GM13977 (cell line): ENCODE data around the gene ADAMTSL5.
"Not testable (repeated sequence)": the region's sequence is repeated elsewhere in the genome, so short reads cannot be mapped to it uniquely, and the experiment has no call there.

ENCODE experiments used
- DNase-seq: peaks from one replicate; pipeline ENCODE4 v3.0.0; 2012; ENCODE audit warnings: low spot score
- in situ Hi-C: fragments of 300-500 bp; cut with MboI; formaldehyde crosslinking; loops from one replicate; pipeline ENCODE4 v1.12.0; 2022; ENCODE audit warnings: low sequenced_read_pairs, low pct_unique_long_range_greater_than_20kb, mixed read lengths, inconsistent platforms; ENCODE audit not compliant: unreplicated experiment
- TF ChIP-seq, protein P1 (sequence below): IDR thresholded peaks from 2 replicates; pipeline ENCODE4 v1.5.1; 2012; ENCODE audit warnings: mild to moderate bottlenecking, control low read depth; ENCODE audit not compliant: insufficient read depth; ENCODE audit errors: extremely low read depth, missing control alignments

ADAMTSL5 gene

DNA sequence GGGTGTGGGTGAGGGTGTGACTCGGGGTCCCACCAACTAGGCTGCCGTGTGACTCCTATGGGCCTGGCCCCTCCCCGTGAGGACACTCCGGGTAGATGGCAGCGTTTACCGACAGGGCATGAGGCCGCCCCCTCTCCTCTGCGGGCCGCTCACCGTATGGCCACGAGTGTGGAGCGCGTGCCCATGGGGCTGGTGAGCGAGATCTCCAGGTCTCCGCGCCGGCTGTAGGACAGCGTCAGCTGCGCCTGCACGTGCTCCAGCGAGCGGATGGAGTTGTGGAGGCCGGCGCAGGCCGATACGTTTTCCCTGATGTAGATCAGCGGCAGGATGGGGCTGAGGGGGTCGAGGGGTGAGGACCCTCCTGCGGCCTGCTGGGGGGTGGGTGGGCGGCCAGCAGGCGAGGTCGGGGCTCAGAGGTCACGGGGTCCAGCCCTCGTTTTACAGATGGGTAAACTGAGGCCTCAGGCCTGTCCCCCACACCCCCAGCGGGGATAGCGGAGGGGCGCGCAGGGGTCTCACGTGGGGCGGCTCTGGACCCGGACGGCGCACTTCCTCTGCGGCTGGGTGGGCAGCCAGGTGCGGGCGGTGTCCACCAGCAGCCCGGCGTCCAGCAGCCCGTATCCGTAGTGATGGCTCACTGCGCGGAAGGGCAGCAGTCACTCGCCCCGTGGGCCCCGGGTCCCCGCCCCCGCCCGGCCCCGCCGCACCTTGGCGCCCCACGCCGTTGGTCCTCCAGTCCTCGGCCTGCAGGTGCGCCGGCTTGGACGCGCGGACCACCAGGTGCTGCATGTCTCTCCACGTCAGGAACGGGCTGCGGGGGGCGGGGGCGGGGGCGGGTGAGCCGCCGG lies 29.5 kb downstream of the ADAMTSL5 start:
- in situ Hi-C loops: no loop called here
- TF ChIP-seq, protein P1, sequence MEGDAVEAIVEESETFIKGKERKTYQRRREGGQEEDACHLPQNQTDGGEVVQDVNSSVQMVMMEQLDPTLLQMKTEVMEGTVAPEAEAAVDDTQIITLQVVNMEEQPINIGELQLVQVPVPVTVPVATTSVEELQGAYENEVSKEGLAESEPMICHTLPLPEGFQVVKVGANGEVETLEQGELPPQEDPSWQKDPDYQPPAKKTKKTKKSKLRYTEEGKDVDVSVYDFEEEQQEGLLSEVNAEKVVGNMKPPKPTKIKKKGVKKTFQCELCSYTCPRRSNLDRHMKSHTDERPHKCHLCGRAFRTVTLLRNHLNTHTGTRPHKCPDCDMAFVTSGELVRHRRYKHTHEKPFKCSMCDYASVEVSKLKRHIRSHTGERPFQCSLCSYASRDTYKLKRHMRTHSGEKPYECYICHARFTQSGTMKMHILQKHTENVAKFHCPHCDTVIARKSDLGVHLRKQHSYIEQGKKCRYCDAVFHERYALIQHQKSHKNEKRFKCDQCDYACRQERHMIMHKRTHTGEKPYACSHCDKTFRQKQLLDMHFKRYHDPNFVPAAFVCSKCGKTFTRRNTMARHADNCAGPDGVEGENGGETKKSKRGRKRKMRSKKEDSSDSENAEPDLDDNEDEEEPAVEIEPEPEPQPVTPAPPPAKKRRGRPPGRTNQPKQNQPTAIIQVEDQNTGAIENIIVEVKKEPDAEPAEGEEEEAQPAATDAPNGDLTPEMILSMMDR: no peak
- peak; percentile 25 for DNase-seq

DNA sequence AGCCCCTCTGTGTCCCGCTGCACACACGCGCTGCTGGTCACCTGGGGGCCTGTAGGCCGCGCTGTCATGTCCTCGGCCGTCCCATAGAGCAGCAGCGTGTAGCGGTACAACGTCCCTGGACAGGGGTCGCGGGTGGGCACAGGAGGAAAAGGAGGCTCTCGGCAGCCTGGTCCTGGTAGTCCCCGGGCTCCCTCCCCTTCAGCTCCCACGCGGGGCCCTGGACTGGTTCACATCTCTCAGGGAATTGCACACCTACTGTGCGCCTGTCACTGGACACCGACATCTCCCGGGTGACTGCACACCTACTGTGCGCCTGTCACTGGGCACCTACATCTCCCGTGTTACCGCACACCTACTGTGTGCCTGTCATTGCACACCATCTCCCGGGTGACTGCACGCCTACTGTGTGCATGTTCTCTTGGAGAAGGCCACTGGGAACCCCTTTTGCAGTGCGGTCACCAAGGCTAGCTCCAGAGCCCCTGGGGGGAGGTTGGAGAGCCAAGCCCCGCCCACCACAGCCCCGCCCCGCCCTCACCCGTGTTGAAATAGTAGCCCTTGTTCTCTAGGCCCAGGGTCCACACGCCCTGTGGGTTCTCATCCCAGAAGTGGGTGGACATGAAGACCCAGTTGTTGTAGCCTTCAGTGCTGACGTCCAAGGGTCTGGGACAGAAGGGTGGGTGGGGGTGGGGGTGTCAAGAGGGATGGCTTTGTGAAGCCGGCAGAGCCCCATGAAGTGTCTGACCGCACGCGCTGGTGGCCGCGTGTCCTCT lies 30.3 kb downstream of the ADAMTSL5 start:
- TF ChIP-seq, protein P1: no peak
- in situ Hi-C loops: no loop called here
- DNase-seq: peak; percentile 29

DNA sequence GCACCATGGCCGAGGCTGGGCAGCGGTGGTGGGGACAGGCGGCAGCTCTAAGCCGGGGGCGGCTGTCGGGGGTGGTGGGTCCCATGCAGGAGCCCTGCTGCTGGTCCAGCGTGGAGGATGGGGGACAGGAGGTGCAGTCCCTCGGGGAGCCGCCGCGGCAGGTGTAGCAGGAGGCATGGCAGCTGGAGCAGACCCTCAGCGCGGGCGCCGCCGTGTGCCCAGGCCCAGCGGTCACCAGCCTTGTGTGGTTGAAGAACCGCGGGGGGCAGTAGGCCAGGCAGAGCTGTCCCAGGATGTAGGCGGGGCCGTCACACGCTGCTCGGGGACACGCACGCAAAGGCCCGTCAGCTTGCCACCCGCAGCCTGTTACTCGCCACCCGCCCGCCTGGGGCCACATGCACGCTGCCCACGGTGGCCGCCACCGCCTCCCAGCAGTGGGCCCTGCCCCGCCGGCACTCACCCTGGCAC lies 30.9 kb downstream of the ADAMTSL5 start:
- DNase-seq: peak; percentile 27
- TF ChIP-seq, protein P1: no peak
- in situ Hi-C loops: no loop called here

DNA sequence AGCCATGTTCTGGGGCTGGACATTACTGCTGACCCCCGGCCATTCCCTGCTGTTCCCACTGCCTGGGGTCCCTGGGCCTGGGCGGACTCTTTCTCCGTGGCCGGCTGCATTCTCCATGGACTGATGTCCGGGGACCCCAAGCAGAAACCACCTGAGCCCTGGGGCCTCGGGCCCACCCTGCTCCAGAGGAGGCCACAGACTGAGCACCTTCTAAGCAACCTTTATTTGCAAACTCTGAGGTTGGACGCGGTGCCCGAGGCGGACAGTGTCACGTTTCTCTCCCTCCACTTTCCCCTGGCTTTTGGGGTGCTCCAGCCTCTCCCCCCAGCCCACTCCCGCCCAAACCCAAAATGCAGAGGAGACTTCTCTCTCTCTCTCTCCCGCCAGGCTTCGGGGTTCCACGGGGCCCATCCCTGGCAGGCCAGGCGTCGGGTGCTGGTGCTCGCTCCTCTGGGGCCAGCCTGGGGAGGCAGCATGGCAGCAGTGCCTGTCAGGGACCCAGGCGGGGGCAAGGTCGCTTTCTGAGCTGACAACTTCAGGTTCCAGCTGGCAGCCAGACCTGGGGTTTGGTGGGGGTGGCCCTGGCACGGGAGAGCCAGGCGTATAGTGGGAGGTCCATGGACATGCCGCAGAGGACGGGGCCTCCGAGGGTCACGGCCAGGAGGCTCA lies 31.5 kb downstream of the ADAMTSL5 start:
- peak; percentile 21 for DNase-seq
- in situ Hi-C loops: no loop called here
- TF ChIP-seq, protein P1: no peak

DNA sequence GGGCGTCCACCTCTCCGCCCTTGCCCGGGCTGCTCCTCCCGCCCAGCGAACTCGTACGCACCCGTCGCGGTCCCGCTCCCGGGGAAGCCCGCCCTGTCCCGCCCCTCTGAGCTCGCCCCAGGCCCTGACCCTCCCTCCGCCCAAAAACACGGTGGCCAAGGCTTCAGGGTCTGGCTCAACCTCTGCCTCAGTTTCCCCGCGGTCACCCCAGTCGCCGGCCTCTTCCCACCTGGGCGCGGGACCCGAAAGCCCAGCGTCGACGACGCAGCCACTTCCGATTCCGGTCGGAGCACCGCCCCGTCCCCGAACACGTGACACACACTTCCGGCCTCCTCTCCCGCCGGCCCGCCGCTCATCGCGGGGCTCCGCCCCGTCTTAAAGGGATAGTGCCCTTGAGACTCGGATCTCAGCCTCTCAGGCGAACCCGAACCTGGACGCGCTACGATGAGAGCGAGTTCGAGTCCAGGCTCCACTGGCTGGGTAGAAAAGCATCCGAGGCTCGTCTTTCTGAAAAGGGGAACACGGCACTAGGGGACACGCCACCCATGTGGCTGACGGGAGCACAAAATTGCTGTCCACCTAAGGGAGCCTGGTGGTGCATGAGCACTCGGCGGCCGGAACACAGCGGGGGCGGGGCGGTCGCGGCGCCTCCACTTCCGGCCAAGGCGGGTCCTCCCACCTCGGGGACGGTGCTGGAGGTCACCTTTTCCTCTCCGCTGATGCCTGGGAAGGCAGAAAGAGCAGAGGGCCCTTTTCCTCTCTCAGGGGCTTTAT lies 33.7 kb downstream of the ADAMTSL5 start, which contains the start of gene C19orf25:
Gene C19orf25 (minus strand): TSS at position 282 of the 774 bp plus-strand sequence. CDS start 312 bp downstream, outside the sequence.
- in situ Hi-C loops: no loop called here
- TF ChIP-seq, protein P1: no peak

DNA sequence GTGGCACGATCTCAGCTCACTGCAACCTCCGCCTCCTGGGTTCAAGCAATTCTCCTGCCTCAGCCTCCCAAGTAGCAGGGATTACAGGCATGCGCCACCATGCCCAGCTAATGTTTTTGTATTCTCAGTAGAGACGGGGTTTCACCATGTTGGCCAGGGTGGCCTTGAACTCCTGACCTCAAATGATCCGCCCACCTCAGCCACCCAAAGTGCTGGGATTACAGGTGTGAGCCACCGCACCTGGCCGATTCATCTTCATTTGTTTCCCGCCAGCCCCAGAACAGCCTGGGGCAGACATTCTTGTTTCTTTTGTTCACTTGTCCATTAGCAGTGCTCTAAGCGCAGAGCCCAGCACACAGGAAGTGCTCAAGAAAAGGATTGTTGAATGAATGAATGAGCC lies 35.8 kb downstream of the ADAMTSL5 start:
- not testable (repeated sequence) for DNase-seq

More for the DNA sequence above, 33.7 kb downstream of the ADAMTSL5 start, which contains the start of gene C19orf25:
- DNase-seq: peak; percentile 99

More for the DNA sequence above, 35.8 kb downstream of the ADAMTSL5 start:
- in situ Hi-C loops: not testable (repeated sequence)
